ENCODE data around the gene GPR160. TPM values are rescaled to one million over a fixed set of nuclear protein-coding genes. Genes with fewer than 3 reads are reported as not detected.
"Not testable (repeated sequence)": the region's sequence is repeated elsewhere in the genome, so short reads cannot be mapped to it uniquely, and the experiment has no call there.

Gene GPR160
- total RNA-seq, 2 experiments from 2014 or later = 90.5 to 117 TPM

- BruUV-seq (replicated peaks) = no TSS peak
- peaks cover 96% of the 10 kb centered on the region for H3K36me3 ChIP-seq (ENCODE audit: insufficient read depth, low read length)
- no peaks in the 10 kb centered on the region for H3K9me3 ChIP-seq (ENCODE audit: low read length)
- DNase-seq (ENCODE audit: low spot score) = no peak
- intact Hi-C loops (cut with micrococcal nuclease; ENCODE audit: unreplicated experiment) = no loop called here
- H3K4me1 ChIP-seq (ENCODE audit: insufficient read depth, low read length, poor library complexity, severe bottlenecking) = peaks cover 5% of the 10 kb centered on the region
- TF ChIP-seq EZH2phosphoT487 (IDR thresholded peaks at IDR 0.05; ENCODE audit: borderline replicate concordance, low read depth, low read length) = no peak
- TF ChIP-seq CTCF (conservative IDR thresholded peaks at IDR 0.05; ENCODE audit: low read length) = no peak
- ChIA-PET POLR2A (interaction anchor here (0.5 to 1.6 kb wide), 2 partner anchors 11 to 69 kb away, joined by 3 to 5 read pairs; no protein-coding TSS in a partner anchor), CTCF (ENCODE audit: unreplicated experiment) (no interaction called here)
- H3K27ac ChIP-seq (ENCODE audit: low read depth, low read length, poor library complexity, severe bottlenecking) = no peak overlapping the region
- H3K9me2 ChIP-seq (ENCODE audit: insufficient read depth, low read length) = no peaks in the 10 kb centered on the region
- no peaks in the 10 kb centered on the region for H4K20me1 ChIP-seq (ENCODE audit: insufficient read depth, low read length)
- H2AFZ ChIP-seq (ENCODE audit: low read length) = no peak overlapping the region
- no peak overlapping the region for H3K4me2 ChIP-seq (ENCODE audit: low read length)
- H3K4me3 ChIP-seq (ENCODE audit: low read depth, low read length, poor library complexity, severe bottlenecking) = no peak overlapping the region
- H3K79me2 ChIP-seq (ENCODE audit: insufficient read depth, low read depth, low read length) = peaks cover 16% of the 10 kb centered on the region; the same call in 1 of the 2 replicates
These were observed 73.5 kb downstream of the GPR160 start for GRCh38 chr3:170111147-170111771.

GRCh38 chr3:170114165-170114564 is 76.4 kb downstream of the GPR160 start:
- POLR2A ChIA-PET = interaction anchor here (1.0 kb wide), 1 partner anchor 11 kb away, joined by 5 read pairs; no protein-coding TSS in a partner anchor
- H3K4me3 ChIP-seq (ENCODE audit: low read depth, low read length, poor library complexity, severe bottlenecking); H3K9me3 ChIP-seq (ENCODE audit: low read length); CTCF ChIA-PET (ENCODE audit: unreplicated experiment); H3K27ac ChIP-seq (ENCODE audit: low read depth, low read length, poor library complexity, severe bottlenecking); H3K4me1 ChIP-seq (ENCODE audit: insufficient read depth, low read length, poor library complexity, severe bottlenecking); H2AFZ ChIP-seq (ENCODE audit: low read length); H3K4me2 ChIP-seq (ENCODE audit: low read length); H3K9me2 ChIP-seq (ENCODE audit: insufficient read depth, low read length); H4K20me1 ChIP-seq (ENCODE audit: insufficient read depth, low read length); BruUV-seq (replicated peaks); DNase-seq (ENCODE audit: low spot score): not testable (repeated sequence)
- peaks cover 13% of the 10 kb centered on the region; the same call in 1 of the 2 replicates for H3K79me2 ChIP-seq (ENCODE audit: insufficient read depth, low read depth, low read length)
- H3K36me3 ChIP-seq (ENCODE audit: insufficient read depth, low read length) = peaks cover 96% of the 10 kb centered on the region
- intact Hi-C loops (cut with micrococcal nuclease; ENCODE audit: unreplicated experiment) = loop anchor here (2.0 kb wide), 1 partner anchor 15 kb away; no protein-coding TSS in a partner anchor

- H3K4me2 ChIP-seq (ENCODE audit: low read length) = no peak overlapping the region
- H4K20me1 ChIP-seq (ENCODE audit: insufficient read depth, low read length) = no peaks in the 10 kb centered on the region
- H3K27ac ChIP-seq (ENCODE audit: low read depth, low read length, poor library complexity, severe bottlenecking) = no peak overlapping the region
- BruUV-seq (replicated peaks) = no TSS peak
- TF ChIP-seq CTCF (conservative IDR thresholded peaks at IDR 0.05; ENCODE audit: low read length) = peak; percentile 45
- TF ChIP-seq EZH2phosphoT487 (IDR thresholded peaks at IDR 0.05; ENCODE audit: borderline replicate concordance, low read depth, low read length) = no peak
- peaks cover 21% of the 10 kb centered on the region; the same call in 1 of the 2 replicates for H3K79me2 ChIP-seq (ENCODE audit: insufficient read depth, low read depth, low read length)
- no peak overlapping the region for H3K4me3 ChIP-seq (ENCODE audit: low read depth, low read length, poor library complexity, severe bottlenecking)
- H3K36me3 ChIP-seq (ENCODE audit: insufficient read depth, low read length) = peaks cover 96% of the 10 kb centered on the region
- H3K9me3 ChIP-seq (ENCODE audit: low read length) = no peaks in the 10 kb centered on the region
- ChIA-PET POLR2A (interaction anchor here (0.6 to 1.7 kb wide), 10 partner anchors 11 to 147 kb away, joined by 3 to 9 read pairs (median 4); no protein-coding TSS in a partner anchor), CTCF (ENCODE audit: unreplicated experiment) (no interaction called here)
- peaks cover 9% of the 10 kb centered on the region for H3K4me1 ChIP-seq (ENCODE audit: insufficient read depth, low read length, poor library complexity, severe bottlenecking)
- no peak overlapping the region for H2AFZ ChIP-seq (ENCODE audit: low read length)
- intact Hi-C loops (cut with micrococcal nuclease; ENCODE audit: unreplicated experiment) = no loop called here
- H3K9me2 ChIP-seq (ENCODE audit: insufficient read depth, low read length) = no peaks in the 10 kb centered on the region
- peak; percentile 10 for DNase-seq (ENCODE audit: low spot score)
These were observed 79.3 kb downstream of the GPR160 start for GRCh38 chr3:170117134-170117533.
